ENCODE measurements around the gene VSIG10L2.
A peak's percentile ranks its signal among the peaks of the same experiment; 100 is the strongest.
"Not testable (repeated sequence)": the region's sequence is repeated elsewhere in the genome, so short reads cannot be mapped to it uniquely, and the experiment has no call there.

VSIG10L2 gene

GRCh38 chr11:125979511-125979910, 33.7 kb downstream of the VSIG10L2 start:
- Histone ChIP-seq H3K4me1 (peaks cover 0 to 5% (median 0%) of the 10 kb centered on the region in 4 donors), H3K36me3 (no peaks in the 10 kb centered on the region), H3K27ac (no peak overlapping the region), H3K4me3 (no peak overlapping the region), H3K27me3 (no peaks in the 10 kb centered on the region), H3K9me3 (no peaks in the 10 kb centered on the region)
- no peak for DNase-seq
- TF ChIP-seq CTCF (IDR thresholded peaks at IDR 0.05): no peak
- intact Hi-C loops (cut with DNase I; ENCODE audit: low total_unique reads): no loop called here

DNA sequence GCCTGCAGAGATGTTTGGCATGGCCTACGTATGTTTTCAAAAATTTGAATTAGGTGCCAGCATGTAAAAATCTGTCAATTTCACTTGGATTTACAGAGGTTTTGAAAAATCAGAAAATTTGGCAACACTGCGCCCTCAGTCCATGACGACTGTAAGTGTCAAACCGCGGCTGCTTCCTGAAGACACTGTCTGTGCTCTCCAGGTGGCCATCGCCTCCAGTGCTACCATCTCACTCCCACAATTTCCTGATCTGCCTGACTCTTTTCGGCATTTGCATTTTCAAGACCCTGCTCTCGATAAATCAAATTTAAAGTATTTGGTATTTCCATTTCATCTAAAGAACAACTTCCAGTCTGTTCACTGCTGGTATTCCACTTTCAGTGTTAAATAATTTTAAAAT, 34.6 kb downstream of the VSIG10L2 start:
- no peaks in the 10 kb centered on the region for H3K36me3 ChIP-seq
- intact Hi-C loops (cut with DNase I; ENCODE audit: low total_unique reads): no loop called here
- H3K27ac ChIP-seq: no peak overlapping the region
- TF ChIP-seq CTCF (IDR thresholded peaks at IDR 0.05): no peak
- H3K9me3 ChIP-seq: no peaks in the 10 kb centered on the region
- no peaks in the 10 kb centered on the region for H3K27me3 ChIP-seq
- H3K4me3 ChIP-seq: no peak overlapping the region
- DNase-seq: no peak
- peaks cover 0 to 5% (median 0%) of the 10 kb centered on the region in 4 donors for H3K4me1 ChIP-seq

GRCh38 chr11:125982348-125982730, 36.5 kb downstream of the VSIG10L2 start:
- peaks cover 0 to 5% (median 0%) of the 10 kb centered on the region in 4 donors for H3K4me1 ChIP-seq
- TF ChIP-seq CTCF (IDR thresholded peaks at IDR 0.05): no peak
- intact Hi-C loops (cut with DNase I; ENCODE audit: low total_unique reads): no loop called here
- no peaks in the 10 kb centered on the region for H3K27me3 ChIP-seq
- H3K27ac ChIP-seq: no peak overlapping the region
- no peaks in the 10 kb centered on the region for H3K9me3 ChIP-seq
- H3K36me3 ChIP-seq: no peaks in the 10 kb centered on the region
- H3K4me3 ChIP-seq: no peak overlapping the region
- no peak for DNase-seq

- DNase-seq; H3K36me3 ChIP-seq; H3K27ac ChIP-seq; H3K9me3 ChIP-seq; H3K4me1 ChIP-seq; H3K4me3 ChIP-seq; H3K27me3 ChIP-seq; intact Hi-C loops (cut with DNase I; ENCODE audit: low total_unique reads): not testable (repeated sequence)
These were observed 40.1 kb downstream of the VSIG10L2 start for GRCh38 chr11:125985956-125986355.

DNA sequence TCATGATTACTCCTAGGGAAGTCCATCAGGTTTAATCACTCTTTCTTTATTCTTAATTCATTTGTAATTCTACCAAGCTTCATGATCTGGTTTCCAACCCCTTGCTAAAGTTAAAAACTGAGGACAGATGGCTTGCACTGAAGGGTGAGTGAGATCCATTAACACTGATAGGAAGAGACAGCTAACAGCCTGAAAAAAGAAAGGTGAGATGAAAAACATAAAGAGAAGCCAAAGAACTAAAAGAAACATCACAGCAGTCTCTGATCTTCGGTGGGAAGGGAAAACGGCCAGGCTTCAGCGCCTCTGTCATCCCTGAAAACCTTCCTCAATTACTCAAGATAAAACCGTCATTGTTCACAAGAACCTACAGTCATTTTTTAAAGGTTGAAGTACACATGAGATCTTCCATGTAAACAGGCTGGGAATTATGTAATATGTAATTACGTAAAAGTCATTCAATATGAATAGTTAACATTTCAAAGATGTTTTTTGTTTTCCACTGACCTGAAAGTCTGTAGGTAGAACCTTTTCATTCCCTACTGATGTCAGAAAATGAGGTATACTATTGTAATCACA, 41.3 kb downstream of the VSIG10L2 start:
- no peaks in the 10 kb centered on the region for H3K27me3 ChIP-seq
- H3K9me3 ChIP-seq: no peaks in the 10 kb centered on the region
- intact Hi-C loops (cut with DNase I; ENCODE audit: low total_unique reads): no loop called here
- H3K36me3 ChIP-seq: no peaks in the 10 kb centered on the region
- H3K27ac ChIP-seq: no peak overlapping the region
- TF ChIP-seq CTCF (IDR thresholded peaks at IDR 0.05): no peak
- no peaks in the 10 kb centered on the region for H3K4me1 ChIP-seq
- no peak for DNase-seq
- no peak overlapping the region for H3K4me3 ChIP-seq

DNA sequence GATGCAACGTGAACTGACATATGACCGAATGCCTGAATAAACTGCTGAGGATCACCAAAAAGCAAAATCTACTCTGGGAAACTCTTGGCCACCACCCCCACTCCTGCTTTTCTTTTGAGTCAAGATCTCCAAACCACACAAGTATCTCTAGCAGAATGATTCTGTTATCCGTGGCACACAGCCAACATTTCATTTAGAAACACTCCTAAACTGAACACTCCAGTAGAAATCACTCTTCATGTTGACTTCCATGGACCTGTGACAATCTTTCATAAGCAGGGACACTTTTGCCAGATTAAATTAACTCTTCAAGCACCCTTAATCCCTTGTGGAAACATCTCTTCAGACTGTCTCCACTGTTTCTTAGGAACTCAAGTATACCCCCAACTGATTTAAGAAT, 44.4 kb downstream of the VSIG10L2 start:
- Histone ChIP-seq H3K4me3 (no peak overlapping the region), H3K9me3 (no peaks in the 10 kb centered on the region), H3K27me3 (no peaks in the 10 kb centered on the region), H3K27ac (peak overlapping the region in 1 of 2 donors; percentile 1), H3K36me3 (no peaks in the 10 kb centered on the region), H3K4me1 (no peaks in the 10 kb centered on the region)
- DNase-seq: peak in 1 of 2 donors; percentile 71
- TF ChIP-seq CTCF (IDR thresholded peaks at IDR 0.05): no peak
- intact Hi-C loops (cut with DNase I; ENCODE audit: low total_unique reads): no loop called here

Data from tibial artery (tissue), 4 donors.